SKM-1 (cell line): ENCODE measurements around the gene SH3D21.

ENCODE experiments used
- DNase-seq: peaks from one replicate; lab custom pipeline; 2025; ENCODE audit not compliant: unreplicated experiment; lab: John Stamatoyannopoulos, UW

Gene SH3D21

GRCh38 chr1:36303244-36303643 is 2.9 kb upstream of the SH3D21 start:
- no peak for DNase-seq

GRCh38 chr1:36303650-36304360 is 2.4 kb upstream of the SH3D21 start:
- DNase-seq, result no peak

- no peak for DNase-seq
Measured at GRCh38 chr1:36304521-36304920, 1.6 kb upstream of the SH3D21 start.

GRCh38 chr1:36304970-36305914 is 926 bp upstream of the SH3D21 start:
- DNase-seq, result no peak

- DNase-seq, result no peak
Measured at GRCh38 chr1:36305915-36306209, 306 bp upstream of the SH3D21 start.

- DNase-seq, result no peak
Measured at GRCh38 chr1:36306902-36307456, 811 bp downstream of the SH3D21 start.

- DNase-seq, result no peak
Measured at GRCh38 chr1:36307601-36308330, 1.6 kb downstream of the SH3D21 start.

GRCh38 chr1:36309397-36309796 is 3.2 kb downstream of the SH3D21 start:
- no peak for DNase-seq

- no peak for DNase-seq
Measured at GRCh38 chr1:36320291-36320761, 14.2 kb downstream of the SH3D21 start.

- DNase-seq, result no peak
Measured at GRCh38 chr1:36320767-36321118, 14.6 kb downstream of the SH3D21 start.

GRCh38 chr1:36321119-36321951 is 15.2 kb downstream of the SH3D21 start:
- no peak for DNase-seq

- no peak for DNase-seq
Measured at GRCh38 chr1:36322041-36322785, 16.0 kb downstream of the SH3D21 start.

GRCh38 chr1:36322786-36323635 is 16.8 kb downstream of the SH3D21 start:
- no peak for DNase-seq

- no peak for DNase-seq
Measured at GRCh38 chr1:36323636-36324352, 17.6 kb downstream of the SH3D21 start, which contains the start of gene EVA1B. TSS of gene EVA1B (minus strand) at chr1:36323645. CDS start at chr1:36323037, 608 bp downstream.

GRCh38 chr1:36324353-36324703 is 18.2 kb downstream of the SH3D21 start:
- no peak for DNase-seq

- DNase-seq, result no peak
Measured at GRCh38 chr1:36326499-36326898, 20.3 kb downstream of the SH3D21 start.

- no peak for DNase-seq
Measured at GRCh38 chr1:36327421-36328087, 21.4 kb downstream of the SH3D21 start.

- no peak for DNase-seq
Measured at GRCh38 chr1:36328088-36328480, 21.9 kb downstream of the SH3D21 start.
